Mammary epithelial cell (primary cell): ENCODE measurements around the gene MZB1.

ENCODE experiments used
- CTCF ChIP-seq, 2 donors: IDR thresholded peaks in 1 of 2; conservative IDR thresholded peaks in 1 of 2; 2 replicates each; pipeline ENCODE4 v1.5.1; 2011 to 2012; ENCODE audit warnings: inconsistent platforms in 2 of 2, low read length in 2 of 2, mild to moderate bottlenecking in 2 of 2, control low read depth in 1 of 2, low read depth in 1 of 2; ENCODE audit not compliant: insufficient read depth in 1 of 2; ENCODE audit errors: extremely low read depth in 1 of 2
- EZH2 ChIP-seq: IDR thresholded peaks from 2 replicates; pipeline ENCODE4 v1.6.1; 2012; ENCODE audit warnings: low read length, inconsistent platforms, borderline replicate concordance

GRCh38 chr5:139369181-139369580 is 20.5 kb downstream of the MZB1 start:
- TF ChIP-seq CTCF (conservative IDR thresholded peaks at IDR 0.05 in 1 of 2, IDR thresholded peaks at IDR 0.05 in 1 of 2; ENCODE audit: extremely low read depth in 1 of 2, insufficient read depth in 1 of 2, low read depth in 1 of 2, low read length in 2 of 2) (no peak), EZH2 (no peak)
